GM19463 (cell line): Measurements from ENCODE around the gene CCDC30.
"Not testable (repeated sequence)": the region's sequence is repeated elsewhere in the genome, so short reads cannot be mapped to it uniquely, and the experiment has no call there.

Experiments used
- ATAC-seq: cut with Tn5 transposase; IDR thresholded peaks from one replicate; pipeline ENCODE4 v1.9.1; 2021; ENCODE audit warnings: mild to moderate bottlenecking, moderate library complexity; ENCODE audit not compliant: unreplicated experiment

CCDC30 gene

DNA sequence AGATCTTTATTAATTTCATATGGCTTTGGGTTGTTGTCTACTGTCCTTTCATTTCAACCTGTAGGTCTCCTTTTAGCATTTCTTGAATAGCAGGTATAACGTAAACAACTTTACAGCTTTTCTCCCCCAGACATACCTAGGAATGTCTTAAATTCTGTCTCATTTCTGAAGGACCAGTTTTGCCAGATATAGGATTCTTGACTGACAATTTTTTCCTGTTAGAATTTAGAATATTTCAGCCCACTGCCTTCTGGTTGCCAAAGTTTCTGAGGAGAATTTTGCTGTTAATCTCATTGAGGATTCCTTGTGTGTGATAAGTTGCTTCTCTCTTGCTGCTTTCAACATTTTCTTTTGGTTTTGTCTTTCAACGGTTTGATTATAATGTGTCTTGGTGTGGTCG, 60.1 kb downstream of the CCDC30 start:
- no peak for ATAC-seq

DNA sequence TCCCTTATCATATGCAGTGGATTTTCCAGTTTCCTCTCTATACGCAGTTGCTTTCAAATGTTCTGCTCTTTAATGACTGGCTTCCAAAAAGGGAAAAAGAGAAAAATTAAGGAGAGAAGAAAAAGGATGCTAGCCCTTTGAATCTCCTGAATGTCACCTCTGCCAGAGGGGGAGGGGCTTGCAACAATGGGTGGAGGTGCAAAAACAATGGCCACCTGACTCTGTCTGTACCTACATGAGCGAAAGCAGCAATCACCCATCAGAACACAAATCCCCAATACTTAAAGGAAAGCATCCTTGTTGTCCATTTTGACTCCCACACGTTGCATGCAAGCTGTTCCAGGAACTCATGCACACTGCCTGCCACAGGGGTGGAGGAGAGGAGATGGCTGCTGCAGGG, 61.2 kb downstream of the CCDC30 start:
- no peak for ATAC-seq

DNA sequence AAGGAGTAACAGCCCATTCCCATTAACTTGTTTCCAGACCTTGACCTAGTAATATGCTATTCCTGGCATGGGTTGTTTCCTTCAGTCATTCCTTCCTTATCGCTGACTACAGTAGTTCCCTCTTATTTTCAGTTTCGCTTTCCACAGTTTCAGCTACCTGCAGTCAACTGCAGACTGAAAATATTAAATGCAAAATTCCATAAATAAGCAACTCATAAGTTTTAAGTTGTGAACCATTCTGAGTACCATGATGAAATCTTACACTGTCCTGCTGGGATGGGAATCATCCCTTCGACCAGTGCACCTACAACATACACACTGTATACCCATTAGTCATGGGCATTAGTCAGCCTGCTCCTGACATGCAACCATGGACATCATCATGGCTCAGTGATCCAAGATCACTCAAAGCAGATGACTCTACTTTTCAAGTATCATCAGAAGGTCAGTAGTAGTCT, 66.7 kb downstream of the CCDC30 start:
- ATAC-seq: no peak

DNA sequence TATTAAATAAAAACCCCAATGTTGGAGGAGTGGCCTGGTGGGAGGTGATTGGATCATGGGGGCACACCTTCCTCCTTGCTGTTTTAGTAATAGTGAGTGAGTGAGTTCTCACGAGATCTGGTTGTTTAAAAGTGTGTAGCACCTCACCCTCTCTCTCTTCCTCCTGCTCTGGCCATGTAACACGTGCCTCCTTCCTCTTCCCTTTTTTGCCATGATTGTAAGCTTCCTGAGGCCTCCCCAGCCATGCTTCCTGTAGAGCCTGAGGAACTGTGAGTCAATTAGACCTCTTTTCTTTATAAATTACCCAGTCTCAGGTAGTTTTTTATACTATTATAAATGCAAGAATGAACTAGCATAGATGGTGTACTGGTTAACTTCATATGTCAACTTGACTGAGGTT, 68.0 kb downstream of the CCDC30 start:
- ATAC-seq: no peak

DNA sequence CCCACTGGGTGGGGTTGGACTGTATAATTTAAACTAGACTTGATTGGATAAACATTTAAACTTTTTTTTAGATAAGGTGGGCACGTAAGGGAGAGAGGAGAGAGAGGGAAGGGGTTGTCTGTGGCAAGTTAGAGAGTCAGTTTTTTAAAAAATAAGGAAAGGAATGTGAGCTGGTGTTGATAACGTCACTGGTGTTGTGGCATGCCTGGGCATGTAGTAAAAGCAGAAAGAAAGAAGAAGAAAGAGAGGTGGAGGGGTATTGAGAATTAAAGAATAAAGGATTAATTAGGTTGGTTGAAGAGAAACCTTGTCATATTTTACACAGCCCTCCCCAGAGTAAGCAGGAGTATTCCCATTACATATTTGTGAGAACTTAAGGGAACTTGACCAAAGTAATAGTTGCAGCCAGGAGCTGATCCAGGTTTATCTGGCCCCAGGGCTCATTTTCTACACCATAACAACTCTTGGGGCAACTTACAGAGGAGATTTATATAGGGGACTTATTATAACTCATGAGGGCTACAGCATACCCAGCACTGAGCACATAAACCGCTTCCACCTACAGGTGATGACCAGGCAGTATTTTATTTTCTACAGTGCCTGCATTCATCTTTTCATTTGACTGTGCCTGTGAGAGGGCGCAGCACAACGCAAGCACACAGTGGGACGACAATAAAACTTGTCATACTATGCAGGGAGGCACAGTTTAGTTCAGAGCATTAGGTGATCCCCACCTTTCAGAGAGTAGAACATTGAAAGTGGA, 70.2 kb downstream of the CCDC30 start:
- ATAC-seq: no peak

DNA sequence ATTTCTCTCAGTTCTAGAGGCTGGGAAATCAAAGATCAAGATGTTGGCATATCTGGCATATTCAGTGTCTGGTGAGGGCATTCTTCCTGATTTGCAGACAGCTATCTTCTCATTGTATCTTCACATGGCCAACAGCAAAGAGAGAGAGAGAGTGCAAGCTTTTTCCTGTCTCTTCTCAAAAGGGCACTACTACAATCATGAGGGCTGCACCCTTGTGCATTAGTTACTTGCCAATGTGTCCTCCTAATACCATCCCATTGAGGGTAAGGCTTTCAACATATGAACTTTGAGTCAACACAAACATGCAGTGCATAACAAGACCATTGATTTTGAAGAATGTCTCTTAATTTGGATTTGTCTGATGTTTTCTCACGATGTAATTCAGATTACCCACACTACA, 78.0 kb downstream of the CCDC30 start:
- no peak for ATAC-seq

DNA sequence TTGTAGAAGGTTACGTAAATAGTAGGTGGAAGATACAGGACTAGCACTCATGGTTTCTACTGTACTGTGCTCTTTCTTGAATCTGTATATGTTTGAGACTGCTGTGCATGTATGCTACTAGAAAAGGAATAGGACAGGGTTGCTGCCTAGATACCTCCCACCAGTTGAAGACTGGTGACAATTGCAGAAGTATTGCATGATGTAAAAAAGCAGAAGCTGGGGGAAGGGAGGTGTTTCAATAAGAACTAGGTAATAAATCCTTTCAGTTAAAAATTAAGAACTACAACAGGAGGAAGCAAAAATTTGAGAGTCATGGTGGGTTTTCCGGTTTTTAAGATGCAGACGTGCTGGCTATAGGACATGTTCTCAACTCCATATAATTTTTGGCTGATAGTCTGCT, 88.1 kb downstream of the CCDC30 start:
- ATAC-seq: no peak

DNA sequence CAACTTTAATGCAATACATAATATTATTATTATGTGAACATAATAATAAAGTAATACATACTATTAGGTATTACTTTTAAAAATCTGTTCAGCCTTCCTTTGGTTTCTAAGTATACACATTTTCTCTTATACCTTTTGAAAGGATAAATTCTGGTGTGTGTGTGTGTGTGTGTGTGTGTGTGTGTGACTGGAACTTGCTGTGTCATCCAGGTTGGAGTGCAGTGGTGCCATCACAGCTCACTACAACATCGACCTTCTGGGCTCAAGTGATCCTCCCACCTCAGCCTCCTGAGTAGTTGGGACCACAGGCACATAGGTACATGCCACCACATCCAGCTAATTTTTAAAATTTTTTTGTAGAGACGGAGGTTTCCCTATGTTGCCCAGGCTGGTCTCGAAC, 88.5 kb downstream of the CCDC30 start:
- ATAC-seq: no peak

DNA sequence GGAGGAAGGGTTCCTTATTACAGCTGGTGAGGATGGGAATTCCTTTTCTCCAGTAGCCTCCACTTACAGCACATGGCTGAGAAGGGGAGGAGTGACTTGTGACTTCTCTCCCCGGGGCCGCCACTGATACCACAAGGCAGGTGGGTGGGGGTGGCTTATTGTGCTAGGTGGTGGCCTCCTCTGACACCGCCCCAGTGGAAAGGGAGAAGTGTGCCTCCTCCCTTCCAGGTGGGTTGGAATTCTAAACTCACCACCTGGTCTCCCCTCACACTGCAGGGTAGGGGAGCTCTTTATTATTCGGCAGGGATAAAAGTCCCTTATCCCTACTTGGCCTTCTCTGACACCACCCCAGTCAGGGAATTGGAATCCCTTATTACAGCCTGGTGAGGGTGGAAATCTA, 89.5 kb downstream of the CCDC30 start:
- no peak for ATAC-seq

DNA sequence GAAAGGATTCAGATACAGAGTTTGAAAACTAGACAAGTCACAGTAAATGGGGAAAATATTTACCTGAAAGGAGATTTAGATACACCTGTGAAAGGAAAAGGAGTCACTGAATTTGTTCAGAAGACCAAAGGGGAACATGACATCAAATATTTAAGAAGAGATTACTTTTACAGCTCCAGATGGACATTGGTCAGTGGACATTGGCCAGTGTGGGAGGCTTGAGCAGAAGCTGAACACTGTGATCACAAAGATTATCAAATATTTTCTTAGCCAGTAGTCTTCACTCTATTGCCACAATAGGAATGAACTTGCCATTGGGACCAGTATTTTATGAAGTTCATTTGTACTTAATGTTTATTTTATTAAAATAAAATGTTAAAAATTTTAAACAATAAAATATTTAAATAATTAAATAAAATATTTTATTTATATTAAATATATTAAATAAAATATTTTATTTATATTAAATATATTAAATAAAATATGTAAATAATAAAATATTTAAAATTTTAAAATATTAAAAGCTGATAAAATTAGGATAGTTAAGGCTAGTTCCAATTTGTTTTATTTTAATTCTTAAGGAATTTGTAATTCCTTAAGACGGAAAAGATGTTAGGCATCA, 94.3 kb downstream of the CCDC30 start:
- ATAC-seq: no peak

DNA sequence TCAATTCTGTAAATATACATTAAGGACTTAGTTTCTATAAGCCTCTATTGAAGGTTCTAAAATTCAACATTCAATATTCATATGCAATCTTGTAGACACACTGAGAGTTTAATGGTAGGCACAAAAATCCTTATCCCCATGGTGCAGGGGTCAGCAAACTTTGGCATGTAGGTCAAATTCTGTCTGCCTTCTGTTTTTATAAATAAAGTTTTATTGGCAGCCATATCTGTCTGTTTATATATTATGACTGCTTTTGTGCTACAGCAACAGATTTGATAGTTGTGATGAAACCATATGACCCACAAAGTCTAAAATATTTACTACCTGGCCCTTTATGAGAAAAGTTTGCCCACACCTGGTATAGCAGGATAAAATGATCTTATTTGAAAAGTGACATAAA, 104.0 kb downstream of the CCDC30 start:
- no peak for ATAC-seq

DNA sequence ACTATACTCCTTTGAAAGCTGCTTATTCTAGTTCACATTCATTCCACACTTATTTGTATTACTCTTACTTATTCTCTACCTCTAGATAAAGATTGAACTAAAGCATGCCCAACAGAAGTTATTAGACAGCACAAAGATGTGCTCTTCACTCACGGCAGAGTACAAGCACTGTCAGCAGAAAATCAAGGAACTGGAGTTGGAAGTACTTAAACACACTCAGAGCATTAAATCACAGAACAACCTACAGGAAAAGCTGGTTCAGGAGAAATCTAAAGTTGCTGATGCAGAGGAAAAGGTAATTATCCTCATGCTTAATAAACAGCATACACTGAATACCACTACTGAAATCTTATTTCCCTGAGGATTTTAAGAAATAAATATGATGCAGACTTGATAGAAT, 113.8 kb downstream of the CCDC30 start:
- no peak for ATAC-seq

DNA sequence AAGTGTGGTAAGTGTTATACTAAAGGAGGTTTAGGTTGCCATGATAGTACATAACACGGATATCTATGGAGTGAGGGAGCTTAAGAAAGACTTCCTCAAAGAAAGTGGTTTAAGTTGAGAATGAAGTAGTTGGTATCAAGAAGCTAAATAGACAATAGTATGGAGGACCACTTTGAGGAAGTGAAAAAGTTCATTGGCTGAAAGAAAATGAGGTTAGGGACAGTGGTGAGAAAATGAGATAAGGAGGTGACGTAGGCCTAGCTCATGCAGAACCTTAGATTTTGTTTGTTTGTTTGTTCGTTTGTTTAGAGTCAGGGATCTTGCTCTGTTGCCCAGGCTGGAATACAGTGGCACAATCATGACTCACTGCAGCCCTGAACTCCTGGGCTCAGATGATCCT, 122.9 kb downstream of the CCDC30 start:
- no peak for ATAC-seq

DNA sequence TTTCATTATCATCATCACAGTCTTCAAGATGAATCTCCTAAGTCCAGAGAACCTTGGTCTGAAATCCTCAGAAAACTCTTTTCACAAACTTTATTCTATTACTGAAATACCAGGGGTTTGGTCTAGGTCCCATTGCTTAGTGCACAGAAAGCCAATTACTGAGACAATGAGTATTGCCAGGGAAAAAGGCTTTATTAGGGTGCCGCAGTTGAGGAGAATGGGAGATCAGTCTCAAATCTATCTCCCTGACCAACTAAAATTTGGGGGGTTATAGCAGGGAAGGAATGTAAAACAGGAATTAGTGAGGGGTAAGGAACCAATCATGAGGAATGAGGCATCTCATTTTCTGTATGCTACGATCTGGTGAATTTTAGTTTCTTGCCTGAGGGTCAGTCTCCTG, 124.7 kb downstream of the CCDC30 start:
- no peak for ATAC-seq

DNA sequence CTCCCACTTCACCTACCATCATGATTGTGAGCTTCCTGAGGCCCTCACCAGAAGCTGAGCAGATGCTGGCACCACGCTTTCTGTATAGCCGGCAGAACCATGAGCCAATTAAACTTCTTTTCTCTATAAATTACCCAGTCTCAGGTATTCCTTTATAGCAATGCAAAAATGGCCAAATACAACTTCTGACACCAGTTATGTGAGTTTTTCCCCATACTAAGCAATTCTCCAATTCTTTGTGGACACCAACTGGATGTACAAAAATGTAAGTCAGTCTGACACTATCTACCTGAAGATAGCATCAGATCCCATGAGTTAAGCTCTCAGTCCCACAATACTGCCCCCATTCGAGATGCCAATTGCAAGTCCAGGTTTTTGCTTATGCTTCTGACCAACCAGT, 129.7 kb downstream of the CCDC30 start:
- no peak for ATAC-seq

DNA sequence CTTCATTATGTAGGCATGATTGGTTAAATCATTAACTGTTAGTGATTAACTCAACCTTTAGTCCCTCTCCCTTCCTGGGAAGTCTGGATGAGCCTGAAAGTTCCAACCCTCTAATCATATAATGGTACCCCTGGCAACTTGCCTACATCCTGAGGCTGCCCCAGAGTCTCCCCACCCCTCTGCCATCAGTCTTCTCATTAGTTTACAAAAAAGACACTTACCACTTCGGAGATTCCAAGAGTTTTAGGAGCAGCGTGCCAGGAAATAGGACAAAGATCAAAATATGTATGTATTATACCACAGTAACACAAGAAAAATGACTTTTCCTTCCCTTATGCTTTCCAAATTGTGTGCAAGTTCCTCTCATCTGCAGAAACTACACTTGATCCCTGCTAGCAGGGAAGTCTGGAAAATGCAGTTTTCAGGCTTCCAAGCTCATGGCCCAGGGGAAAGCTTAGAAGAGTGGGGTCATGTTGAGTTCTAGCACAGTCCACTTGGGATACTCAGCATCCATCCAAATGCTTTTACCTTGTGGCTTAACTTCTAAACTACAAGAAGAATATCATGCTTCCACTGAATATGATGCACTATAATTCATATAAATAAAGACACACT, 130.5 kb downstream of the CCDC30 start:
- ATAC-seq: no peak

DNA sequence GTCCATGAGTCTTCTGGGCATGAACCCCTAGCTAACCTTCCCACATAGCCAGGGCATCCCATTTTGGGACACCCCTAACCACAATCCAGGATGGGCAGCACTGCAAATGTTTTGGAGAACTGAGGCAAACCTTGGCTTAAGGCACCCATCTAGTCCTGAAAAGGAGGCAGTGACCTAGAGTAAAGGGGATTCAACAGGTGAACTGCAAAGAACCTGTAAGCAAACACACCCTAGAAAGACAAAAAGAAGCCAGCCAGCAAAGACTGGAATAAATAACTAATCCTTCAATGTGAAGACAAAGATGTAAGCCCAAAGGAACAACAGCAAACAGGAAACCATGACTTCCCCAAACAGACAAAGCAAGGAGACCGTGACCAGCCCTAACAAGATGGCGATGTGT, 138.4 kb downstream of the CCDC30 start:
- ATAC-seq: no peak

DNA sequence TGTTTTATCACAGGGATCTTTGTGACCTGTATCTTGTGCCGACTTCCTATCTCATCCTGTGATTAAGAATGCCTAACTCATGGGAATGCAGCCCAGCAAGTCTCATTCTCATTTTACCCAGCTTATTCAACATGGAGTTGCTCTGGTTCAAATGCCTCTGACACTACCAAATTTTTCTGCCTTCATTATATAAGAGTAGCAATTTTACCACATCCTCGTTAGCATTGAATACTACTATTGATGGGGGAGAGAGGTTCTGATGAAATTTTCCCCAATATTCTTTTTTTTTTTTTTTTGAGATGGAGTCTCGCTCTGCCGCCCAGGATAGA, 150.7 kb downstream of the CCDC30 start:
- no peak for ATAC-seq

DNA sequence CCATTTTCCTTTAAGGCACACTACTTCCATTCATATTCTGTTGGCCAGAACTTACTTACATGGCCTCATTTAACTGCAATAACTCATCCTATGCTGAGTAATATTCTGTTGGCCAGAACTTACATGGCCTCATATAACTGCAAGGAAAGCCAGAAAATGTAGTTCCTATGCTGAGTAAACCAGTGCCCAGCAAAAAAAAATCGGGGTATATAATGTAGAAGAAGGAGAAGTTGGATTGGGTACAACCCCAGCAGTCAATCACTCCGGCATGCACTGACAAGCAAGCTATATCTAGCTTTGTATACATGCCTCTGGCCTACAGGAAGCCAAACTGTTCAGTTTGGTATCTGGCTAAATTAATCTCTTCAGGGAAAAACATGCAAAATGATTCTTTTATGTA, 155.8 kb downstream of the CCDC30 start:
- ATAC-seq: no peak

DNA sequence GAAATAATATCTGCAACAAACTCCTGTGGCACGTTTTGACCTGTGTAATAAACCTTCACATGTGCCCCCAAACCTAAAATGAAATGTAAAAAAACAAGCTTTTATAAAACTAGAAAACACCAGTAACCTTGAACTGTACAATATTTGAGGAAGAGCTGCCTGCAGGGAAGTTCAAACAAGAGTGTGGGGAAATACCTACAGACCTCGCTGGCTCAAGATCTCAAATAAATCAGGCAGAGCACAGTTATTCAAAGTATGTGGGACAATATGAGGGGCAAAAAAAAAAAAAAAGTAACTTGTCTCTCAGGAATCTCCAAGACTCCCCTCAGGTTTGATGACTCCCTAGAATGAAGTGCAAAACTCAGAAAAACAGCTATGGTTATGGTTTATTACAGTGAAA, 157.2 kb downstream of the CCDC30 start:
- ATAC-seq: no peak

DNA sequence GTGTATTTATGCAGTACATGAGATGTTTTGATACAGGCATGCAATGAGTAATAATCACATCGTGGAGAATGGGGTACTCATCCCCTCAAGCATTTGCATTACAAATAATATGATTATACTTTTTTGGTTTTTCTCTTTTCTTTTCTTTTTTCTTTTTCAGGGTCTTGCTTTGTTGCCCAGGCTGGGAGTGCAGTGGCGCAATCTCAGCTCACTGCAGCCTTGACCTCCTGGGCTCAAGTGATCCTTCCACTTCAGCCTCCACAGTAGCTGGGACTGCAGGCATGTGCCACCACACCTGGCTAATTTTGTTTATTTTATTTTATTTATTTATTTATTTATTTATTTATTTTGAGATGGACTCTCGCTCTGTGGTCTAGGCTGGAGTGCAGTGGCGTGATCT, 158.1 kb downstream of the CCDC30 start:
- ATAC-seq: not testable (repeated sequence)

DNA sequence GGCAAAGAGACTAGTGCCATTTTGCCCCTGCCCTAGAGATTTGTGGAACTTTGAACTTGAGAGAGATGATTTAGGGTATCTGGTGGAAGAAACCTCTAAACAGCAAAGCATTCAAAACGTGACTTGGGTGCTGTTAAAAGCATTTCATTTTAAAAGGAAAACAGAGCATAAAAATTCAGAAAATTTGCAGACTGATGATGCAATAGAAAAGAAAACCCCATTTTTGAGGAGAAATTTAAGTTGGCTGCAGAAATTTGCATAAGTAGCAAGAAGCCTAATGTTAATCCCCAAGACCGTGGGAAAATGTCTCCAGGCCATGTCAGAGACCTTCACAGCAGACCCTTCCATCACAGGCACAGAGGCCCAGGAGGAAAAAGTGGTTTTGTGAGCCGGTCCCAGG, 164.1 kb downstream of the CCDC30 start:
- ATAC-seq: not testable (repeated sequence)
